DMS79 treated with DMSO at 0.1 percent for 48 hours (cell line): ENCODE measurements around the gene SLAMF8.

Source experiments
- DNase-seq: peaks from one replicate; lab custom pipeline; 2025; lab: John Stamatoyannopoulos, UW

SLAMF8 gene

DNA sequence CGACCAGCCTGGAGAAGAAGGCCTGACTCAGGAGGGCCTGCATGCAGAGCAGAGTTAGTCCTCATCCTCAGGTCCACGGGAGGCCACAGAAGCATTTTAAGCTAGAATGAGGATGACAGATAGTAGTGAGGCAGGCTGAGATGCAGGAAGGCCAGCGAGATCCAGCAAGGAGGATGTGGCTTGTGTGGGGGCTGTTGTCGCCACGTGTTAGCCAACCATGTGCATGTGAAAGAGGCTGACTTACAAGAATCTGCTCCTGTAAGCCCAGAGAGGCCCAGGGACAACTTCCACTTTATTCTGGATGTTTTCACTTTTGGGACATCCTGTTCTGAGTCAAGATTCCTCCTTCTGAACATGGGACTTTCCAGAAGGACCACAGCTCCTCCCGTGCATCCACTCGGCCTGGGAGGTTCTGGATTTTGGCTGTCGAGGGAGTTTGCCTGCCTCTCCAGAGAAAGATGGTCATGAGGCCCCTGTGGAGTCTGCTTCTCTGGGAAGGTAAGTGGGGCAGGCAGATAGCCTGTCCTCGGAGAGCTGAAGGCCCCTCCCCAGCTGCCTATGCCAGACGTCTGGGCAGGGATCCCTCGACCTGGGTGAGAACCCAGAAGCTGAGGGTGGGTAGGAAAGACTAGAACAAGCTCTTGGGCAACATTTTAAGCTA lies at the start of gene SLAMF8:
SLAMF8 (plus strand) TSS at position 433 of the 661 bp plus-strand sequence; CDS start at position 459, 26 bp downstream.
- DNase-seq: no peak

DNA sequence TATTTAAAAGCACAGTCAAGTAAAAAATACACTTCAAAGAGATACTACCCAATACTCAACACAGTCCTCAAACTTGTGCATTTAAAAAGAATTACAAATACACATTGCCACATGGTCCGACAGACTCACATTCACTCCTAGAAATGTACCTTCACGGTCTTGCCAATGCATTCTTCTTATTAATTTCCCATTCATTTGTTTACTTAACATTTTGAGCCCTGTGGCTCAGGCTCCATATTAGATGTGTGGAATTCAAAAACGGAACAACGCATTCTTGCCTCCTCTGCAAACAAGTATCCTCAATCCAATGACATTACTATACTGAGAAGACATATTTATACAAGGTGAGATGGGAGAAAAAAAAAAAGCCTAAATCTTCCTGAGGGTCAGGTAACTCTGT lies 48.4 kb upstream of the SLAMF8 start:
- no peak for DNase-seq

DNA sequence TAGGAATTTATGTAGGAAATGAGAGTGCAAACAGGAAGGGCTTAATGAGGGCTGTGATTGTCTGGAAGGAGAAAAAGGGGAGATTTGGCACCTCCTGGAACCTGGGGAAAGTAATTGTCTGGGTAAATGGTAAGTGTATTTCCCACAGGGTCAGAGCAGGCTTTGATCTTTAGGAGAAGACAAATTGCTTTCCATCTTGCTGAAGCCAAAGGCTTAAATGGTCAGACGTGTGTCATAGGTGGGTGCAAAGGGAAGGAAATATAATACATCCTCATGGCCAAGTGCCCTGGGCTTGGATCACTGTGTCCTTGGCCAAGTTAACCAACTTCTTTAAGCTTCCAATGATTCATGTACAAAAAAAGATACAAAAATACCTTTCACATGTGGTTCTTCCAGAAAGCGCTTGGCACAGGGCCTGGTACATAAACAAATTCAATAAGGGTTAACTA lies 47.2 kb upstream of the SLAMF8 start:
- no peak for DNase-seq

DNA sequence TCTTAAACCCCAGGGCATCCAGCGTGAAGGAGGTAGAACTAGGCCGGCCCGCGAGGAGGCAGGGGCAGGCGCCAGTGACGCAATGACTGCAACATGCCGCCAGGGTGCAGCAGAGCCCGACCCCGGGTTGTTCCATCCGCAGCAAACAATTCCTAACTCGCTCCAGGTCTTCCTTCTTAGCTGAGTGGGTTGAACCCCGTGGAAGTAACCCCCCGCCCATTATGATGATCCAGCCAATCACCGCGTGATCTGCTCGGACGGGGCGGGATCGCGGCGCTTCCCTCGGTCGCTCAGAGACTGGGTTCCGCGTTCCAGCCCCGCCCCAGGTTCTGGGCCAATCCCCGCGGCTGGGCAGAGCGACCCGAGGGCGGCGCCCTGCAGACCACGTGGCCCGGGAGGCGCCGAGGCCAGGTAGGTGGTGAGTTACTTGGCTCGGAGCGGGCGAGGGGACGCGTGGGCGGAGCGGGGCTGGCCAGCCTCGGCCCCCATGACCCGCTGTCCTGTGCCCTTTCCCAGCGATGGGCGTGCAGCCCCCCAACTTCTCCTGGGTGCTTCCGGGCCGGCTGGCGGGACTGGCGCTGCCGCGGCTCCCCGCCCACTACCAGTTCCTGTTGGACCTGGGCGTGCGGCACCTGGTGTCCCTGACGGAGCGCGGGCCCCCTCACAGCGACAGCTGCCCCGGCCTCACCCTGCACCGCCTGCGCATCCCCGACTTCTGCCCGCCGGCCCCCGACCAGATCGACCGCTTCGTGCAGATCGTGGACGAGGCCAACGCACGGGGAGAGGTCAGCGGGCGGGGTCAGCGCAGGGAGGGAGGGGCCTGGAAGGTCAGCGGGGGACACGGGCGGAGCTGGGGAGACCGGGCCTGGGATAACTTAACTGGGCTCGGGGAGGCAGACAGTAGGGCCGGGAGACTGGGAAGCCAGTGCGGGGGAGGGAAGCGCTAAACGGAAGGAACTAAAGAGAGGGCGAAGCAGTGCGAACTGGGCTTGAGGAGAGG lies 45.8 kb upstream of the SLAMF8 start, which contains the start of gene DUSP23:
DUSP23 (plus strand) TSS at position 380 of the 1,000 bp plus-strand sequence; CDS start at position 519, 139 bp downstream.
- peak; percentile 95 for DNase-seq

DNA sequence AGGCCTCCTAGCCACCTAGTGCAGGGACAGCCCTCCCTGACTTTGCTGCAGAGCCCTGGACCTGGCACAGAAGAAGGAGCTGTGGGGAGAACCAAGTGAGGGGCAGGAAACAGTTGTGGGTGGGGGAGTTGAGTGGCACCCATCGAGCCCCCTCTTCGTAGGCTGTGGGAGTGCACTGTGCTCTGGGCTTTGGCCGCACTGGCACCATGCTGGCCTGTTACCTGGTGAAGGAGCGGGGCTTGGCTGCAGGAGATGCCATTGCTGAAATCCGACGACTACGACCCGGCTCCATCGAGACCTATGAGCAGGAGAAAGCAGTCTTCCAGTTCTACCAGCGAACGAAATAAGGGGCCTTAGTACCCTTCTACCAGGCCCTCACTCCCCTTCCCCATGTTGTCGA lies 44.7 kb upstream of the SLAMF8 start:
- DNase-seq: no peak

DNA sequence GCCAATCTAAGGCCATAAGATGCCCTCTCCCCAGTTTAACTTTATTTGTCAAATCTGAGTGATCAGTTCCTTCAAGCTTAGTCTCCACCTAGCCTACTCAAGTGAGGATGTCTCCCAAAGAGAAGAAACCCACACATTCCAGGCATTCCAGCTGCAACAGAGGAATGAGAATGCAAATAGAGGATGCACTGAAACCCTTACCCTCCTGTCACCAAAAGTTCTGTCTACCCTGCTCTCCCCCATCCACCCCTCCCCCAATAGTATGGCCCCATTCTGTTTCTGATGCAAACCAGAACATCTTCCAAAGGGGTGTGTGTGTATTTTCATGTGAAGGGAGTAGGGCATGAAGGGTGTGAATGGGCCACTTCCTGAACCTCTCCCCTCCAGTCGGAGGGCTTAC lies 42.9 kb upstream of the SLAMF8 start:
- no peak for DNase-seq

DNA sequence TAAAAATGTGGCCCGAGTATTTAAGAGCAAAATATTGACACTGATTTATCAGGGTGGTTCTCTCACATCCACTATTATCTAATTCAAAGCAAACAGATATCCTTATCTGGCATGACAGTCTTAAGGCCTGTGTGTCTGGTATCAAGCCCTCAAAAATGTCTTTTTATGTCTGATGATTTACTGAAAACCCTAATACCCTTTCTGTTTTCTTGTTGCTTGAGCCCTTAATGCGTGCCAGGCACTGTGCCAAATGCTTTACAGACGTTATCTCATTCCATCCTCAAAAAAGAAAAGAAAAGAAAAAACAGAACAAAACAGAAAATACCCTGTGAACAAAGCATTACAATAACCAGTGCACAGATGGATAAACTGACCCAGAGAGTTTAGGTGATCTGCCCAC lies 40.2 kb upstream of the SLAMF8 start:
- no peak for DNase-seq

DNA sequence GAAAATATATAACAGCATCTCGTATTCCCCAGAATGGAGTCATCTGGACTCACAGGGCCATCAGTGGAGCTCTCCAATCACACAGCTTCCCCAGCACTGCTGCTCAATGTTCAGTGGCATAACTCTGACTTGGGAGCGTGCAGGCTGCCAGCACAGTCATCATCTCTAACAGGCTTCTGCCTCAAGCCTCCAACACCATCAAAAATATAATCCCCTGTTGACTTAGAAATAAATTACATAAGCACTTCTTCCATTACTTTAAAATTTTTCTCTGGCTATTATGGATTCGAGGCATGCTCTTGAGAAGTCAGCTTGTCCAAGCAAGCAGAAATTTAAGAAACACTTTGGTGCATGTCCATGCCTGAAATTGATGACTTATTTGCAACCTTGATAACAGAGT lies 39.7 kb upstream of the SLAMF8 start:
- DNase-seq: no peak

DNA sequence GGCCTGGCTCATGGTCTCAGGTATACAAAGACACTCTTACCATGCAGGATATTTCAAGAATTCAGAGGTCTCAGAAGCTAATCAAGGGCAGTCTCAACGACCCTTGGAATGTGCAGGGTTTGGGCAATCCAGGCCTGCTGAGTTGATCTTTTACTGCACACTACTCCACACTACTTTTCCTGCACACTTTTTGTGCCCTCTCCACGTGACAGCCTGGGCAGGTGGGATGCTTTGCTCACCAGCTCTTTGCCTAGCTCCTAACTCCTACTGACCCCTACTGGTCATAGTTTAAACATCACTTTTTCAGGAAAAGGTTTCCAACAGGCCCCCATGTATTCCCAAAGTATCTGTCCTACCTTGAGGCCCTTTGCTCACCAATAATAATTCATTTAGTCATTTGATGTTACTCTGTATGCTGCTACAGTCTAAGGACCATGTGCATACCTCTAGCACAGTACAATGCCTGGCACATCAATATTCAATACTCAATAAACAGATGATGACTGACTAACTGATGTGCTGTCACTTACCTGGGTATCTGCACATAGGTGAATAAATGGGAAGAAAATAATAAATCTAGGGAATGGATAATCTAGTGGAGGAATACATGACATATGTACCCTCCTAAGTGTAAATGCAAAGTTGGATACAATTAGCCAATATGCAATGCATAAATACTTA lies 36.3 kb upstream of the SLAMF8 start:
- no peak for DNase-seq

DNA sequence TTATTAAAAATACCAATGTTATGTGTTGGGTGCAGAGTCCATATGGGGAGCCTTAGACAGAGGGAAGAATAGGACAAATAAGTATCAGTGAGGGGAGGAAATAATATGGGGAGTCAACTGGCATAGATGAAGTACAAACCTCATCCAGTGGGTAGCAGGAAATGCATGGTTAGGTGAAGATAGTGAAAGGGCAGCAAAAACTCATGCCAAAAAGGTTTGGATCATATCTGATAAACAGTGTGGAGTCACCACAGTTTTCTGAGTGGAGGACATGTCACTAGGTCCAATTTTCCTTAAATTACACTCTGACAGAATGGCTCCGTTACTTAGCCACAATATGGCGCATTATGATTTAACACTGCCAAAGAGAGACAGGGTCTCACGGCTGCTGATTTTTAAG lies 35.6 kb upstream of the SLAMF8 start:
- DNase-seq: no peak

DNA sequence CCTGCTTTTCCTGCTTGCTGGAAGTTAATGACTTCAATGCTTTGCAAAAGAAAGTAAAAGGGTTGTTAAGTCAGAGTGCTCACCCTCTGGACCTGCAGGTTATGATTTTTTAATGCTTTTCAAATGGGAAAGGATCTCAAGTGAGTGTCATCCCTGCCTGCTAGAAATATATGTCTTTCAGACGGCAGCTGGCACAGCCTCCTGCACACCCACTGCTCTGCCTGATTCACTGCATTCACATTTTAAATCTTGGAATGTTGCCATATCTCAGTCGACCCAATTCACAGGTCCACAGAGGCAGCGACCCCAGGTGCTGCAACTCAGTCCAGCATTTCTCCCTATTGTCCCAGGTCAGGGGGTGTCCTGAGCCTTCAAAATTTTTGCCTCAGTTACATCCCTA lies 35.2 kb upstream of the SLAMF8 start:
- no peak for DNase-seq

DNA sequence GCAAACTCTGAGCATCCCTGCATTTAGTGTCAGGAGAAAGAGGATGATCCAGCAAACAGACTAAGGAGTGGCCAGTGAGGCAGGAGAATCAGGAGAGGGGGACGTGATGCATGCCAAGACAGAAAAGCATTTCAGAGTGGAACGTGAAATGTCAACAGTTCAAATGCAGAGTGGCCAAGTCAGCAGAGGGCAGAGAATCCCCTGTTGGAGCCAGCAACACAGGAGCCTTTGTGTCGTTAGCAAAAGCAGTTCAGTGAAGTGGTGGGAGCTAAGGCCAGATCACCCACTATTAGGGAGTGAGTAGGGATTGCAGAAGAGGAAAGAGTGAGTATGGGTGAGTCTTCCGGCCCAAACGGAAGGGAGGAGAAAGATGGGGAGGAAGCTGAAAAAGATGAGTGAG lies 31.1 kb upstream of the SLAMF8 start:
- DNase-seq: no peak

DNA sequence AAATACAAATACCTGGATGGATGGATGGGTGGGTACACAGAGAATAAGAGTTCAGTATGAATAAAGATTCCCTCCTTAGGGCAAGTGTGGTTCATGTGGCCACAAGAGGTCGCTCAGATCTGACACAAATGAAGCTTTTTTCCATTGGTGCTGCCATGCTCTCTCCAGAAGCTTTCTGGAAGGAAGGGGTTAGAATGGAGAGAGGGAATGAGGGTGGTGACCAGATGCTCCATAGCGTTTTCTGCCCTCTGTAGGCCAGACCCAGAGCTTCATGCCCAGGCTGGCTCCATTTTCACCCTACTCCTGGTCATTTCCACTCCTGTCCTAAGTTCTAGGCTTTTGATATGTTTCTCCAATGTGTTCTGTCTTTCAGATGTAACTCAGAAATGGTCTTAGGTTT lies 27.8 kb upstream of the SLAMF8 start:
- peak; percentile 51 for DNase-seq

DNA sequence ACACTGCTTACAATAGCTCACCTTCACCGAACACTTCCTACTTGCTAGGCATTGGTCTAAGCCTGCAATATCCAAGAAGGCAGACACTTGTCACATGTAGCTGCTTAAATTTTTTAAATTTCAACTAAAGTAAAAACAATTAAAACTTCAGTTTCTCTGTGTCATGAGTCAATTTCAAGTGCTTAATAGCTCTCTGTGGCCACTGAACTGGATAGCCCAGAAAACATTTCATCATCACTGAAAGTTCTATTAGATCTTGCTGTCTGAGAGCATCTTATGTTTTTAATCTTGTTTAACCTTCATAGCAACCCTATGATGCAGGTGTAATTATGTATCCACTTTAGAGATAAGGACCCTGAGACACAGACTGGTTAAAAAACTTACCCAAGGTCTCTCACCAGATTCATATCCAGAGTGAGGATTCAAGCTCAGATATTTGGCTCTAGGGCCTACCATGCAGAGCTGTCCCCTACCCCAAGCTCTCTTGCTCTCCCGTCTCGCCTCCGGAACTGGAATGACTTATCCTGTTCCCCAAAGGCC lies 27.2 kb upstream of the SLAMF8 start:
- DNase-seq: no peak

DNA sequence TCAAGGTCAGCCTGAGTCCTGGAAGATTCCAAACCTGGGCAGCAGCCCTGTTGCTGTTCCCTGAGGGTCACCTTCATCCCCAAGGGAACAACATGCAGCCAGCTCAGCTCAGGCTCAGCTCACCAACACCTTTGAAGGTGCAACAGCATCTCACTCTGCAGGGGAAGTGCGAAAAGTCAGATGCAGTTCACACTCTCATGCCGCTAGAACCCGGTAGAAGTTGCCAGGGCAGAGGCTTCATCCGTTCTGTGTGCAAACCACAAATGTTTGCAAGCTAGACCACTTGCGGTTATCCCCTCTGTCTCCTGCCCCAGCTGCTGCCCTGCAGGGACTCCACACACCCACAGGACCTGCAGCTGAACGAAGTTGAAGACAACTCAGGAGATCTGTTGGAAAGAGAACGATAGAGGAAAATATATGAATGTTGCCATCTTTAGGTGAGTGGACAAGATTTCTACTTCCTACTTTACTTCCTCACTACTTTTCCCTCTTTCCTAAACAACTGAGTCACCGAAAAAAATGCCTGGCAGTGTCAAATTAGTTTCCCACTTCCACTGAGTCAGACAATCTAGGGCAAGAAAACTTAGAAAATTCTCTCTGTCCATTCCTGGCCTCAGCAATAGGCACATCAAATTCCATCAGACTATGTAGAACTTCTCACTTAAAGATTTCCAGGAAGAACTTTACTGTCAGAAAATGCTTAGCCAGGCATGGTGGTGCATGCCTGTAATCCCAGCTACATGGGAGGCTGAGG lies 26.3 kb upstream of the SLAMF8 start:
- no peak for DNase-seq

DNA sequence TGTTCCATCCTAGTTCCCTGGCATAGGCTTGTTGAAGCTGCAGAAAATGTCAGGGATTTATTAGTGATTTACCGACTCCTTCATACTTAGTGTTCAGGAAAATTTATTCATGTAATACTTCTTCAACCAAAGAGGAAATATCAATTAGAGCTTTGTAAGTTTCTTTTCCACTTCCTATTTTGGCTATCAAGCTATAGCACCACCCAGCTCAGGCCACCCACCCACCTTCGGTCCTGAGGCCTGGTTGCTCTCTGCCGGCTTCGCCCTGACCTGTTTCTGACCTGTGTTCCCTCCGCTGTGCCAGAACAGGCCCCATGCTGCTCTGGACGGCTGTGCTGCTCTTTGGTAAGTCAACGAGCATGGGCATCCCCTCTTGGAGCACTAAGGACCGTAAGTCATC lies 24.6 kb upstream of the SLAMF8 start, which contains the start of gene FCRL6:
FCRL6 (plus strand) TSS at position 250 of the 400 bp plus-strand sequence; CDS start at position 315, 65 bp downstream.
- DNase-seq: no peak

DNA sequence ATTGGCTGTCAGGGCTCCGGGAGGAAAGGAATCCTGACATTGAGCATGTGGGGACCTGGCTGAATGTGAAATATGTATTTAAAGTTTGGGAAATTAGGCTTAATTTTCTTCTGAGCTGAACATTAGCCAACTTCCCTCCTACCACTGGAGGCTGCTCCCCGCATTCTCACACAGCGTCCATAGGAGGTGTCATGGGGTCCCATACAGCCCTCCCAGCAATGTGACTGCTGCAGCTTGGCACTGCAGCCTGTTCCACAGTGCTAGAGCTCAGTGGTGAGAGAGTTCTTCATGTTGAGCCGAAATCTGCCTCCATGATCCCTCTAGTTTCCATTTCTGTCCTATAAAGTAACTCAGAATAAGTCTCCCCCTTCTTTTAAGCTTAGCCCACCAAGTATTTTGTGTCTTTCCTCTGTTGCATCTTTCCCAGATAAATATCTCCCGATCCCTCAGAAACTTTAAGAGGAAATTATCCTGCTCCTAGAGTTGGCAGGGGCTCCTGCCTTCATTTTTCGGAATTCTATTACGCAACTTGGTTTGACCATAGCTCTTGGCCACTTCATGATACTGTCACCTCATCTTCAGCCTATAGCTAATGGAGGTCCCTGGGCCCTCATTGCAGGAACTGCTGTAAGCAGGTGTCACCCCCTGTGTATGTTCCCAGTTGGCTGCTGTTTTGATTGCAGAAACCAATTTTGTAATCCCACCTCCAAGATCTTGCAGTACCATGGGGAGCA lies 22.6 kb upstream of the SLAMF8 start:
- DNase-seq: no peak

DNA sequence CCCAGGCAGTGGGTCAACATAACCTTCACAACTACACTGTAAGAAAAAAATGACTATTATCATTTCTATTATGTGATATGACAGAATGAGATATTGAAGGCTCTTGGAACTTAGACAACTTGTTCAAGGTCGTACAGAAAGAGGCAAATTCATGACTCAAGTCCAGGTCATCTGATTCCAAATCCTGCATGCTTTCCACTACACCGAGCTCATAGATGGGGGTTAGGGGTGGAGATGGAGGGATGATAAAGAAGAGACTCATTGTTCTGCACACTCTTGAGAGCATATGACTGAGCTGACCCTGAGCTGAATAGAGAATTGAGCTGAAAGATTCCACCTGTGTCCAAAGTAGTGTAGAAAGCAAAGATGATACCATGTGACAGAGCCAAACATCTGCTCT lies 21.7 kb upstream of the SLAMF8 start:
- DNase-seq: no peak

DNA sequence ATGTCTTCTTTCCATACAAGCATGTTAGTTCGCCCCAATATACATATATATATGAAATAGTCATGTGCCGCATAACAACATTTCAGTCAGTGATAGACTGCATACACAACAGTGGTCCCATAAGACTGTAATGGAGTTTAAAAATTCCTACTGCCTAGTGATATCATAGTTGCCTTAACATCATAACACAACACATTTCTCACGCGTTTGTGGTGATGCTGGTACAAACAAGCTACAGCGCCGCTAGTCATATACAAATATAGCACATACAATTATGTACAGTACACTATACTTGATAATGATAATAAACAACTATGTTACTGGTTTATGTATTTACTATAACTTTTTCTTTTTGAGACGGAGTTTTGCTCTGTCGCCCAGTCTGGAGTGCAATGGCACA lies 10.7 kb upstream of the SLAMF8 start:
- no peak for DNase-seq

DNA sequence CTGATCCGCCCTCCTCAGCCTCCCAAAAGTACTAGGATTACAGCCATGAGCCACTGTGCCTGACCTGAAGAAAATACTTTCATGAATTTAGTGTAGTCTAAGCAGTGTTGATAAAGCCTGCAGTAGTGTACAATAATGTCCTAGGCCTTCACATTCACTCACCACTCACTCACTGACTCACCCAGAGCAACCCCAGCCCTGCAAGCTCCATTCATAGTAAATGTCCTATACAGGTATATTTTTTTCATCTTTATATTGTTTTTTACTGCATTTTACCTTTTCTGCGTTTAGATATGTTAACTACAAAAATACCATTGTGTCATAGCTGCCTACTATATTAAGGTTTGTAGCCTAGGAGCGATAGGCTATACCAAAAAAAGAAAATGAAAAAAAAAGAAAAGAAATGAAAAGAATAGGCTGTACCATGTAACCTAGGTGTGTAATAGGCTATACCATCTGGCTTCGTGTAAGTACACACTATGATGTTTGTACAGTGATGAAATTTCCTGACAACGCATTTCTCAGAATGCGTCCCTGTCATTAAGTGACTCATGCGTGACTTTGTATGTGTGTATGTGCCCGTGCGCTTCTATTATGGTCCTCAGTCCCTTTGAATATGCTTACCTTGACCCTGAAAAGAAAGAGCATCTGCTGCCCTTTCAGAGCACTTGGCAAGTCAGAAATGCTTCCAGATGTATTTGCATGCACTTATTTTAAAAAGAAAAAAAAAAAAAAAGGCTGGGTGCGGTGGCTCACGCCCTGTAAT lies 9.2 kb upstream of the SLAMF8 start:
- no peak for DNase-seq
